ENCODE measurements around the gene HOXA5.

Gene HOXA5

GRCh38 chr7:27116031-27116961 is 27.2 kb downstream of the HOXA5 start (continued):
- no peak for TF ChIP-seq ZSCAN18 (tag by site-specific recombination; IDR thresholded peaks at IDR 0.05)
- no peak for TF ChIP-seq MYNN (tag by site-specific recombination; IDR thresholded peaks at IDR 0.05; ENCODE audit: borderline replicate concordance)
- TF ChIP-seq ZNF121 (tag by site-specific recombination; IDR thresholded peaks at IDR 0.05): no peak
- peak; percentile 57; the same call in 1 of the 2 replicates for TF ChIP-seq ZBTB44 (tag by site-specific recombination; IDR thresholded peaks at IDR 0.05)
- no peak for TF ChIP-seq ZNF776 (tag by site-specific recombination; IDR thresholded peaks at IDR 0.05; ENCODE audit: borderline replicate concordance)
- TF ChIP-seq SCRT1 (tag by site-specific recombination; IDR thresholded peaks at IDR 0.05; ENCODE audit: borderline replicate concordance): no peak
- peak; percentile 80 for TF ChIP-seq OSR2 (tag by site-specific recombination; IDR thresholded peaks at IDR 0.05)
- TF ChIP-seq ZBTB10 (tag by site-specific recombination; IDR thresholded peaks at IDR 0.05): no peak
- no peak for TF ChIP-seq ZNF292 (tag by site-specific recombination; IDR thresholded peaks at IDR 0.05; ENCODE audit: borderline replicate concordance, low read depth)
- TF ChIP-seq PRDM10 (tag by site-specific recombination; IDR thresholded peaks at IDR 0.05): no peak; the same call in 1 of the 2 replicates
- TF ChIP-seq FEZF1 (tag by site-specific recombination; IDR thresholded peaks at IDR 0.05): peak; percentile 89
- TF ChIP-seq ZNF473 (tag by site-specific recombination; IDR thresholded peaks at IDR 0.05): no peak
- peak; percentile 73 for TF ChIP-seq ZBTB17 (tag by site-specific recombination; IDR thresholded peaks at IDR 0.05)
- TF ChIP-seq RBAK (tag by site-specific recombination; IDR thresholded peaks at IDR 0.05): no peak
- TF ChIP-seq ZNF266 (tag by site-specific recombination; IDR thresholded peaks at IDR 0.05; ENCODE audit: low read depth): no peak
- no peak for TF ChIP-seq HOXD13 (CRISPR knock-in tag; IDR thresholded peaks at IDR 0.05; ENCODE audit: borderline replicate concordance)
- no peak for TF ChIP-seq ZNF26 (tag by site-specific recombination; IDR thresholded peaks at IDR 0.05)
- no peak for TF ChIP-seq ZNF830 (tag by site-specific recombination; IDR thresholded peaks at IDR 0.05; ENCODE audit: low read depth)
- TF ChIP-seq ZNF621 (tag by site-specific recombination; IDR thresholded peaks at IDR 0.05): no peak
- no peak for TF ChIP-seq SETDB1 (IDR thresholded peaks at IDR 0.05; ENCODE audit: insufficient read length, low read length)
